Uterus (tissue), 4 donors: Measurements from ENCODE around the gene LSM8. TPM values are rescaled to one million over a fixed set of nuclear protein-coding genes. Genes with fewer than 3 reads are reported as not detected.
A peak's percentile ranks its signal among the peaks of the same experiment; 100 is the strongest.

Experiments used
- DNase-seq, 2 donors: peaks; one replicate each; pipeline ENCODE4 v3.0.0-alpha.2; 2019 to 2020
- H3K27ac ChIP-seq, 2 donors: fragments of 200-600 bp; sonication (generic); 1 replicate in 1 of 2; 2 replicates in 1 of 2; pipeline ENCODE4 v1.5.1; 2016 to 2018
- H3K27me3 ChIP-seq, 2 donors: fragments of 200-600 bp; sonication (generic); one replicate each; pipeline ENCODE4 v1.5.1; 2018 to 2019; ENCODE audit warnings: control low read depth in 1 of 2
- H3K36me3 ChIP-seq, 2 donors: fragments of 200-600 bp; sonication (generic); one replicate each; pipeline ENCODE4 v1.5.1; 2019; ENCODE audit warnings: control low read depth in 1 of 2
- H3K4me1 ChIP-seq, 2 donors: fragments of 200-600 bp; sonication (generic); one replicate each; pipeline ENCODE4 v1.5.1; 2018 to 2019; ENCODE audit warnings: control low read depth in 1 of 2
- H3K4me3 ChIP-seq, 2 donors: fragments of 200-600 bp; sonication (generic); 1 replicate in 1 of 2; 2 replicates in 1 of 2; pipeline ENCODE4 v1.5.1; 2018 to 2019; ENCODE audit warnings: mild to moderate bottlenecking in 1 of 2
- H3K9me3 ChIP-seq, 2 donors: fragments of 200-600 bp; sonication (generic); one replicate each; pipeline ENCODE4 v1.5.1; 2019; ENCODE audit warnings: control low read depth in 1 of 2
- POLR2A ChIP-seq, 2 donors: fragments of 450-650 bp; IDR thresholded peaks; one replicate each; pipeline ENCODE4 v1.6.1; 2016; ENCODE audit warnings: antibody characterized with exemption in 2 of 2, mild to moderate bottlenecking in 1 of 2, moderate library complexity in 1 of 2
- intact Hi-C: fragments of 100-400 bp; cut with DNase I; formaldehyde crosslinking; loops from one replicate; pipeline ENCODE4 v1.15.1; 2023; ENCODE audit warnings: low total_unique reads
- total RNA-seq, 4 donors: library from RNA; depleted of rRNA in 3 of 4; stranded (reverse); fragments of >200 nt in 3 of 4; gene quantifications; one replicate each; pipeline versions ENCODE4 v1.1.0 to v1.2.4, GENCODE V29; 2014 to 2023
- TF ChIP-seq, protein P1 (sequence below), 4 experiments: fragments of 200-600 bp in 2 of 4; fragments of 450-650 bp in 2 of 4; sonication (generic) in 2 of 4; IDR thresholded peaks; one replicate each; pipeline ENCODE4 v1.5.1; 2016 to 2019; ENCODE audit warnings: antibody characterized with exemption in 4 of 4, mild to moderate bottlenecking in 2 of 4, moderate library complexity in 1 of 4
- donor health status: DM: yes; HTN: yes; CAD: no.

LSM8 gene
- total RNA-seq, 4 donors from 2014 or later: 14.1 to 60.4 (median 38.5) TPM

DNA sequence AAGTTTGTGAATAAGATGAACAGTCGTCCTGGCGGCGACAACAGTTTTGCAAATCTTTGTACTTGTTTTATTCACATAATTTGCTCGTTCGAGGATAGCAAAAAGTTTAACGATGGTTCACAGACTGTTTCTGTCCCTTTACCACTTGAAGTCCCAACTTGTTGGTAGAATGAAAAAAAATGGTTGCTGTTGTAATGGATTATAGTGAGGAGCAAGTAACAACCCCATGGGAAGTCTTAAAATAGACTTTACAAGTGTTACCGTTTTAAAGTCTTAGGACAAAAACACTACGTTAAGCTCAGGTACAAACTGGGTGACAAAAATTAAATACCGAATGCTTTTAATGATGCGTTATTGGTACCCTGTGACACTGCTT is 589 bp downstream of the LSM8 start:
- no peak for TF ChIP-seq POLR2A (IDR thresholded peaks at IDR 0.05)
- TF ChIP-seq, protein P1, sequence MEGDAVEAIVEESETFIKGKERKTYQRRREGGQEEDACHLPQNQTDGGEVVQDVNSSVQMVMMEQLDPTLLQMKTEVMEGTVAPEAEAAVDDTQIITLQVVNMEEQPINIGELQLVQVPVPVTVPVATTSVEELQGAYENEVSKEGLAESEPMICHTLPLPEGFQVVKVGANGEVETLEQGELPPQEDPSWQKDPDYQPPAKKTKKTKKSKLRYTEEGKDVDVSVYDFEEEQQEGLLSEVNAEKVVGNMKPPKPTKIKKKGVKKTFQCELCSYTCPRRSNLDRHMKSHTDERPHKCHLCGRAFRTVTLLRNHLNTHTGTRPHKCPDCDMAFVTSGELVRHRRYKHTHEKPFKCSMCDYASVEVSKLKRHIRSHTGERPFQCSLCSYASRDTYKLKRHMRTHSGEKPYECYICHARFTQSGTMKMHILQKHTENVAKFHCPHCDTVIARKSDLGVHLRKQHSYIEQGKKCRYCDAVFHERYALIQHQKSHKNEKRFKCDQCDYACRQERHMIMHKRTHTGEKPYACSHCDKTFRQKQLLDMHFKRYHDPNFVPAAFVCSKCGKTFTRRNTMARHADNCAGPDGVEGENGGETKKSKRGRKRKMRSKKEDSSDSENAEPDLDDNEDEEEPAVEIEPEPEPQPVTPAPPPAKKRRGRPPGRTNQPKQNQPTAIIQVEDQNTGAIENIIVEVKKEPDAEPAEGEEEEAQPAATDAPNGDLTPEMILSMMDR (IDR thresholded peaks at IDR 0.05): no peak
- Histone ChIP-seq H3K27ac (peak overlapping the region; percentile 94 to 95), H3K4me3 (peak overlapping the region; percentile 87 to 90), H3K4me1 (peaks cover 0 to 4% of the 10 kb centered on the region in 2 donors), H3K27me3 (no peaks in the 10 kb centered on the region), H3K9me3 (no peaks in the 10 kb centered on the region), H3K36me3 (no peaks in the 10 kb centered on the region)
- DNase-seq: no peak
- intact Hi-C loops: no loop called here

DNA sequence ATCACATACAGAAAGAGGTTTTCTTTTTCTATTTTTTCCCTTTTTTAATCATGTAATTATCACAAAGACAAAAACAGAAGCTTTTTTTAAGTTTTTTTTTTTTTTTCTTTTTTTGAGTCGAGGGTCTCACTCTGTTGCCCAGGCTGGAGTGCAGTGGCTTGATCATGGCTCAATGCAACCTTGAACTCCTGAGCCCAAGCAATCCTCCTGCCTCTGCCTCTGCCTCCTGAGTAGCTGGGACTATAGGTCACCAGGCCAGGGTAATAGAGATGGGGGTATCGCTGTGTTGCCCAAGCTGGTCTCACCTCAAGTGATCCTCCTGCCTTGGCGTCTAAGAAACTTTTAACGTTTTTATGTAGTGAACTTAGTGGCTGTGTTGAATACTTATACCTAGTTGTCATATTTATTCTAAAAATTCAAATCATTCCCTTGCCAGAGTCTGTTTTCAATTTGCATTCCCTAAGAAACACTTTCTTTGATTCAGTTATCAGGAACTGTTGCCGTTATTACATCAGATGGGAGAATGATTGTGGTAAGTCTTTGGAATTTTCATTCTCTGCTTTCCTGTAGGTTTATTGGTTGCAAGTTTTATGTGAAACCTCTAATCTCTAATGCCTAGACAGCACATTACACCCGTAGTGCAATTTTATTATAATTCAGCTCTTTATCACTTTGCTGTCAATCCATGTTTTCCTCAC is 1.3 kb downstream of the LSM8 start:
- intact Hi-C loops: no loop called here
- Histone ChIP-seq H3K27me3 (no peaks in the 10 kb centered on the region), H3K9me3 (no peaks in the 10 kb centered on the region), H3K36me3 (no peaks in the 10 kb centered on the region), H3K4me1 (peaks cover 0 to 4% of the 10 kb centered on the region in 2 donors), H3K27ac (no peak overlapping the region), H3K4me3 (peak overlapping the region; percentile 87 to 90)
- no peak for TF ChIP-seq POLR2A (IDR thresholded peaks at IDR 0.05)
- TF ChIP-seq, protein P1 (IDR thresholded peaks at IDR 0.05): no peak
- DNase-seq: no peak

DNA sequence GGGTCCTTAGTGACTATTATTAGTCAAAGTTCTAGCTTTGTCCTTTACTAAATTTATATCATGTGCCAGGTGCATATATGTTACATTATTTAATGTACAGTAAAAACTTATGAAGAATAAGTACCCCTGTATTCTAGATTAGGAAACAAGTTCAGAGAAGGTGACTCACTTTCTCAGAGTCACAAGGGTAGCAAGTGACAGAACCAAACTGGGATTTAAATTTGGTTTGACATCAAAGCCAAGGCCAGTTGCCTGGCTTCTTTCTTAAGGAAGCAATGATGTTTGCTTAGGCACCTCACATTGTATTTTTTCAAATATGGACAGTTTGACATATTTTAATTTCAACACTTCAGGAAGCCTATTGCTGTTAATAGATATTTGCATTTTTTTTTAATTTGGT is 2.5 kb downstream of the LSM8 start:
- Histone ChIP-seq H3K36me3 (no peaks in the 10 kb centered on the region), H3K4me3 (no peak overlapping the region), H3K27me3 (no peaks in the 10 kb centered on the region), H3K4me1 (peaks cover 0 to 4% of the 10 kb centered on the region in 2 donors), H3K27ac (no peak overlapping the region), H3K9me3 (no peaks in the 10 kb centered on the region)
- TF ChIP-seq, protein P1 (IDR thresholded peaks at IDR 0.05): no peak
- no peak for TF ChIP-seq POLR2A (IDR thresholded peaks at IDR 0.05)
- no peak for DNase-seq
- intact Hi-C loops: no loop called here

DNA sequence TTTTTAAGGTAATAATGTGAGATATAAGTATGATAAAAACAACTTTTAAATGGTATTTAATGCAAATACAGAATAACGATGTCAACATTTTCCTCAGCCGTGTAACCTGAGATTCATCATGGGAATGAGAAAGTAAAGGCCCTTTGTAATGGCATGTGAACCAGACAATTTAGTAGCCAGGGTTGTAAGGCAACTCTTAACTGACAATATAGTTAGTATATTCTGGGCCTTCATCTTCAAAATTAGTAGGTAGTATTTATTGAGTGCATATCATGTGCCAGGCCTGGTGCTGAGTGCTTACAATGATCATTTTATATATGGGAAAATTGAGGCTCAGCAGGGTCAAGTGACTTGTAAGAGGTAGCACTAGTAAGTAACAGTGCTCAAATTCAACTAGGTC is 10.6 kb downstream of the LSM8 start:
- no peaks in the 10 kb centered on the region for H3K36me3 ChIP-seq
- DNase-seq: no peak
- H3K4me3 ChIP-seq: no peak overlapping the region
- H3K9me3 ChIP-seq: no peaks in the 10 kb centered on the region
- H3K4me1 ChIP-seq: no peaks in the 10 kb centered on the region
- no peaks in the 10 kb centered on the region for H3K27me3 ChIP-seq
- no peak overlapping the region for H3K27ac ChIP-seq
- intact Hi-C loops: no loop called here
- TF ChIP-seq, protein P1 (IDR thresholded peaks at IDR 0.05): no peak
- no peak for TF ChIP-seq POLR2A (IDR thresholded peaks at IDR 0.05)

DNA sequence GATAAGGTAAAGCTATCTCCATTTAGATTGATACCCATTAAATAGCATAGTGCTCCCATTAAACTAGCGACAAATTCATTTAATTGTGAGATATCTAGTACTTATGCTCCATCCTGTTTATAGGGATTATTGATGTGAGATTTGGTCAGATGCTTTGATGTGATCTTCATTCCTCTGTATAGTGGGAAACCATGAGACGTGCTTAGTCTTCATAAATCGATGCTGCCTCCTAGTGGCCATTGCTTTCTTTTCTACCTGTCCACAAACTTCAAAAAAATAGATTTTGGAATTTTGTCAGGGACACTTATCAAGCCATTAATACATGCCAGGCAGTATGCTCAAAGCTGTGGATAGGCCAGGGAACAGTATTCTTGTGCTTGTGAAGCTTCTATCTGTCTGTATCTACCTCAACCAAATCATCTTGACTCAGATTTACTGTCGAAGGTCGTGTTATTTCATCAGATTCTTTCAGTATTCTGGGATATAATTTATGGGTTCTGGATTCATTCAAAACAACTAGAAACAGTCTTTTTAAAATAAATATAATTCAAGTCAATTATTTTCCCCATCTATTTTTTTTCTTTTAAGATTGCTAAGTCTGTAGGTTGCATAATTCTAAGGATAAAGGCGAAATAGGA is 12.0 kb downstream of the LSM8 start:
- no peak overlapping the region for H3K4me3 ChIP-seq
- no peak overlapping the region for H3K27ac ChIP-seq
- TF ChIP-seq POLR2A (IDR thresholded peaks at IDR 0.05): no peak
- TF ChIP-seq, protein P1 (IDR thresholded peaks at IDR 0.05): peak; percentile 57 to 67 (median 64)
- H3K36me3 ChIP-seq: no peaks in the 10 kb centered on the region
- intact Hi-C loops: no loop called here
- H3K9me3 ChIP-seq: no peaks in the 10 kb centered on the region
- H3K27me3 ChIP-seq: no peaks in the 10 kb centered on the region
- peak; percentile 18 to 67 for DNase-seq
- H3K4me1 ChIP-seq: no peaks in the 10 kb centered on the region
